T follicular helper cell (primary cell): Measurements from ENCODE around the gene MPND.

Source experiments
- DNase-seq: peaks from one replicate; pipeline ENCODE4 v3.0.0-alpha.2; 2020; ENCODE audit warnings: low read depth

The MPND gene

GRCh38 chr19:4376991-4377781 is 33.8 kb downstream of the MPND start:
- no peak for DNase-seq

- no peak for DNase-seq
Observed at GRCh38 chr19:4378886-4379285, 35.5 kb downstream of the MPND start.

GRCh38 chr19:4379383-4380253 is 36.3 kb downstream of the MPND start:
- DNase-seq, result no peak

- DNase-seq, result no peak
Observed at GRCh38 chr19:4380254-4380727, 36.9 kb downstream of the MPND start.

- DNase-seq, result no peak
Observed at GRCh38 chr19:4385291-4386040, 42.1 kb downstream of the MPND start.

- no peak for DNase-seq
Observed at GRCh38 chr19:4386041-4386782, 42.9 kb downstream of the MPND start.

GRCh38 chr19:4388337-4389063 is 45.1 kb downstream of the MPND start:
- no peak for DNase-seq

- DNase-seq, result no peak
Observed at GRCh38 chr19:4389064-4389375, 45.7 kb downstream of the MPND start.

- DNase-seq, result no peak
Observed at GRCh38 chr19:4389511-4390016, 46.2 kb downstream of the MPND start.

- no peak for DNase-seq
Observed at GRCh38 chr19:4390017-4390566, 46.7 kb downstream of the MPND start.

- DNase-seq, result no peak
Observed at GRCh38 chr19:4390567-4391305, 47.4 kb downstream of the MPND start.

- no peak for DNase-seq
Observed at GRCh38 chr19:4391306-4391693, 47.9 kb downstream of the MPND start.

- no peak for DNase-seq
Observed at GRCh38 chr19:4391701-4392483, 48.5 kb downstream of the MPND start.

- no peak for DNase-seq
Observed at GRCh38 chr19:4393947-4394590, 50.7 kb downstream of the MPND start.

- DNase-seq, result no peak
Observed at GRCh38 chr19:4396949-4397783, 53.8 kb downstream of the MPND start.

- DNase-seq, result no peak
Observed at GRCh38 chr19:4399812-4400134, 56.4 kb downstream of the MPND start.

GRCh38 chr19:4400135-4400936 is 57.0 kb downstream of the MPND start, which contains the start of gene SH3GL1:
TSS of gene SH3GL1 (minus strand) at chr19:4400547. CDS start at chr19:4400368, 179 bp downstream.
- peak; percentile 89 for DNase-seq
